GM19023 (cell line): ENCODE data around the gene MRPS18B.

Source experiments
- ATAC-seq: cut with Tn5 transposase; IDR thresholded peaks from one replicate; pipeline ENCODE4 v1.9.1; 2021; ENCODE audit warnings: mild to moderate bottlenecking, moderate library complexity; ENCODE audit not compliant: unreplicated experiment

Gene MRPS18B

DNA sequence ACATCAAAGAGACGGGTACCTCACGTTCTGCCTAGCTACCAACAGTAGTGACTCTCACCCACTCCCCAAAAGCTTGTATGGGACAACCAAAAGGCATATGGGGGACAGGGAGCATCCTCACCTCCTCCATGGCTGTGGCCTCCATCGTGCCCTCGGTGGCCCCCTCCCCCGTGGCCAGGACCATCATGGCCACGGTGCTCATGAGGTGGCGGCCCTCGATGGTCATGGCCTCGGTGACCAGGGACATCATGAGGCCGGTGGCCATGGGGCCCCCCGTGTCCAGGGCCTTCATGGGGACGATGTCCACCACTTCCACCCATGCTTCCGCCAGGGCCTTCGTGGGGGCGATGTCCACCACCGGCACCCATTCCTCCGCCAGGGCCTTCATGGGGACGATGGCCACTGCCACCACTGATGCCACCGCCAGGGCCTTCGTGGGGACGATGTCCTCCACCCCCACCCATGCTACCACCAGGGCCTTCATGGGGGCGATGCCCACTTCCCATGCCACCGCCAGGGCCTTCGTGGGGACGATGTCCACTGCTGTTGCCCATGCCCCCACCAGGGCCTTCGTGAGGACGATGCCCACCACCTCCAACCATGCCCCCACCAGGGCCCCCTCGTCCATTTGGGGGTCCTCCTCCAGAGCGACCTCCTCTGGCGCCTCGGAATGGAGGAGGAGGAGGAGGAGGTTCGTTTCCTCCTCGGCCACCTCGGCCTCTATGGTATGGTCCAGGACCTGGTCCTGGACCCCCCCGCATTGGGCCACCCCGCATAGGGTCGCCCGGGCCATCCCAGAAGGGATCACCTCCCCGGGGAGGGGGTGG lies 15.6 kb upstream of the MRPS18B start:
- ATAC-seq = no peak

- ATAC-seq = no peak
These were observed 13.7 kb upstream of the MRPS18B start for GRCh38 chr6:30603961-30604360.

- no peak for ATAC-seq
These were observed 7.6 kb upstream of the MRPS18B start for GRCh38 chr6:30610065-30610464.

DNA sequence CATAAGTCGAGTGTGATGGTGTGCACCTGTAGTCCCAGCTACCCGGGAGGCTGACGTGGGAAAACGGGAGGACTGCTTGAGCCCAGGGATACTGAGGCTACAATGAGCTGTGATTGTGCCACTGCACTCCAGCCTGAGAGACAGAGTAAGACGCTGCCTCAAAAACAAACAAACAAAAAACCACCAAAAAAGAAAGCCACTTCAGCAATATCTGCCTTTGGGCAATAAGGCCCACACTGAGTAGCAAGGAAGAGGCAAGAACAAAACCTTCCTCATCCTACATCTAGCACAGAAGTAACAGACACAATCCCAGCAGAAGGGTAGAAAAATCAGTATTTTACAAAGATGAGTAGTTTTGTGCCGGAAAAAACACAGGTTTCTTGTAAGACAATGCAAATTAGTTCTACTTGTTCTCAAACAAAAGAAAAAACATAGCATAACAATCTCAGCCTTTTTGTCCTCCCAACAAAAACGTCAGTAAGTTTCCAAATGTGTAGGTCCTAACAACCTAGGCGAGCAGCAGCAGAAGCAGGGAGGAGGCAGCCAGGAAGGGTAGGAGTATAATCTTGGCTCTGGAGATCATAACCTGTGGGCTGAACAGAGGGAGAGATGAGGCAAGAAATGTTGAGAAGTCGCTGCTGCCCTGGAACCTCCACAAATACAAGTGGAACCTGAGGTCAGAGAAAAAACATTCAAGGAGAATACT lies 6.3 kb upstream of the MRPS18B start:
- ATAC-seq = no peak

DNA sequence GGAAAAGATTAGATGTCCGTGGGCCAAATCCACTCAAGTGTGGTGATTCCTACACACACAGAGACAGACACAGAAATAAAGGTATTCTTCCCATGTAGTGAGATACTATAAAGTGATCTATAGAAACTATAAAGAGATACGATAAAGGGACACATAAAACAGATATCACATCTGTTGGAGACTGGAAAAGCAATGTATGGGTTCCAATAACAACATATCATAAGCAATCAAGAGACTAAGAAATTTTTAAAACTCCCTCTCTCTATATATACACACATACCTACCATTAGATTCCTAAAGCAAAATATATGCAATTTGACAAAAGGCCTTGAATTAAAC lies 5.8 kb upstream of the MRPS18B start:
- ATAC-seq = no peak

DNA sequence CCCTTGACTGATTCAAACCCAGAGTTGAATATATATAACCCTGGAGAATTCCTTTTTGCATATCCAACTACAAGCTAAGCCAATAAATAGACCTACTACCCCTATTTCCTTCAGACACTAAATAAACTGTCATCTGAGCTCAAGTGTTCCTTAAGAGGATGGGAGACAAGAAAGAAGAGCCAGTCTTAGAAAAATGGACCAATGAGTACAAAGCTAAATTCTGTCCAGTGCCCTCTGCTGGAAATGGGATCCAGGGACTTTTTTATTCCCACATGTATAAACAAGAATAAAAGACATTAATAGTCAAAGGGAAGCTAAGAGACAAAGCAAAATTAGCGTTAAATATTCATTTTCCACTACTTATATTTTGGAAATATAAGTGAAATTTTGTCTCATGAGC lies 5.4 kb upstream of the MRPS18B start:
- no peak for ATAC-seq

- no peak for ATAC-seq
These were observed 4.9 kb upstream of the MRPS18B start for GRCh38 chr6:30612687-30613248.

DNA sequence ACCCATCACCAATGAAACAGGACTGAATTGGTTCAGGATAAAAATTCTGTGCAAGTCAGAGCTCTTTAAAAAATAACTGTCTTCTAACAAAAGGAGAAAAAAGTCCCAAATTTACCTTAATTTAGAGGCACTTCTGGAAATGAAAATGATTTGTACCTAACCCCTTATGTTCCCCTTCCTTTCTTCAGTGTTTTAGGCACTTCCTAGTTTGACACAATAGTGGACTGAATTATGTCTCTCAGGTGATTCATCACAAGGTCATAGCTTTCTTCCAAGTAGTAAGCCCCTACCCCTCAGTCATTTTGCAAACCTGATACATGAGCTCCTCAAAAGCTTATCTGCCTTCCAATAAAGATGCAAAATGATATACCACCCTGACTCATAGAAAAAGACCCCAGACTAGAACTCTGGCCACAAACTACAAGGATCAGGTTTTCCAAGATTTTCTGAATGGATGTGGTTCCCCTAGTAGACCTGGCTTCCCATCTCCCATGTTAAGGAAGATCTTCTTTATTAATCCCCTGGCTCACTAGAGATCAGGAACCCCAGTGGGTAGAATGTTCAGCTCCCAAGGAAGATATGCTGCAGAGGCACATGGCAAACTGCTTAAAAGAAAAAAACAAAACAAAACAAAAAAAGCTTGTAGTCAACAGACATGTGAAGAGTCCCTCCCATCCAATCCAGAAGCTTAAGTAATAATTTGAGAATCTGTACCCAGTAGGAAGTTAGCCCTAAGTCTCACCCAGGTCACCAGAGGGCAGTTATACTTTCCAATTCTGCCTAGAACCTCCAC lies 4.2 kb upstream of the MRPS18B start:
- ATAC-seq = no peak

DNA sequence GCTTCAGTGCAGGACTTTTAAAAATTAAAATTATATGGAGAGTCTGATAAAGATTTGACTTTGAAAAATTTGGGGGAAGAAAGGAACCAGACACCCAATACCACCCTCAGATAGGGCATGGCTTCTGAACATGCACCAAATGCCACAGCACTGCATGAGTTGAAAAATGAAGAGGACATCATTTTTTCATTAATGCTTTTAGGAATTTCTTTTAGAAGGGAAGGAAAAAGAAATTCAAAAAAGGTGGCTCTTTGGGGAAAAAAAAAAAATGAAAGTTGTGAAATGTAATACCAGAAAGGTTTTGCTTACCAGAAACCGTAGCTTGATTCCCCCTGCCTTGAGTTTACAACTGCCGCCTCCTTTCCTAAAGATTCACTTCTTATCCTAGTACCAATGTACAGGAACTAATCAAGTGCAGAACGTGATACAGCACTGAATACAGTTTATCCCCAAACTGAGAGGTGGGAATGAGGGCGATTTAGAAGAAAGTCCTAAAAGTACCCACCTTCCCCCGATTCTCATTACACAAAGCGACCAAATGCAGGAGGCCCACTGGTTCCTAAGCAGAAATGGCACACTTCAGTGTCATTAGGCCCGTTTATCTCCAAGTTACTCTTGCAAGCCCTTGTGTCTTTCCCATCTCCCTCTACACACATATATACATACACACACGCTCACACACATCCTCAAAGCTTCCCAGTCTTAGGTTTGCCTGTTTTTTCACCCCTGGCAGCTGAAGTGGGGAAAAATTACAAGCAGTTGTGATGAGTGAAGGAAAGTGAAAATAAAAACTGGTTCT lies 3.4 kb upstream of the MRPS18B start:
- ATAC-seq = no peak

DNA sequence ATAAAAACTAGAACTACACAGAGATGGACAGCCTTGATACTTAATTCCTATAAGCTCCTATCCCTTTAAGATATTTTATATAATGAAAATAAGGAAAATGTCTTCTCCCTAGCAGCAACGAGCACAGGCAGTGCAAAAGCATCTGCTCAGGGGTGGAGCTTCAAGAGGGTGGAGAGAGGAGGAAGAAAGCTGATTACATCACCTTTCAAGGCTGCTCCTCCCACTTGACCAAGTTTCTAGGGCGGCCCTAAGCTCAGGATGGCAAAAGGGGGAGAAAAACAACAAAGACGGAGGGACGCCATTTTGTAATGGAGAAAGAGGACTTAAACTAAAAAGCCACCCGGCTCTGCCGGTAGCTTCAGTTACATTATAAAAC lies 2.8 kb upstream of the MRPS18B start:
- ATAC-seq = peak; percentile 25

- no peak for ATAC-seq
These were observed 2.3 kb upstream of the MRPS18B start for GRCh38 chr6:30615219-30615957.

DNA sequence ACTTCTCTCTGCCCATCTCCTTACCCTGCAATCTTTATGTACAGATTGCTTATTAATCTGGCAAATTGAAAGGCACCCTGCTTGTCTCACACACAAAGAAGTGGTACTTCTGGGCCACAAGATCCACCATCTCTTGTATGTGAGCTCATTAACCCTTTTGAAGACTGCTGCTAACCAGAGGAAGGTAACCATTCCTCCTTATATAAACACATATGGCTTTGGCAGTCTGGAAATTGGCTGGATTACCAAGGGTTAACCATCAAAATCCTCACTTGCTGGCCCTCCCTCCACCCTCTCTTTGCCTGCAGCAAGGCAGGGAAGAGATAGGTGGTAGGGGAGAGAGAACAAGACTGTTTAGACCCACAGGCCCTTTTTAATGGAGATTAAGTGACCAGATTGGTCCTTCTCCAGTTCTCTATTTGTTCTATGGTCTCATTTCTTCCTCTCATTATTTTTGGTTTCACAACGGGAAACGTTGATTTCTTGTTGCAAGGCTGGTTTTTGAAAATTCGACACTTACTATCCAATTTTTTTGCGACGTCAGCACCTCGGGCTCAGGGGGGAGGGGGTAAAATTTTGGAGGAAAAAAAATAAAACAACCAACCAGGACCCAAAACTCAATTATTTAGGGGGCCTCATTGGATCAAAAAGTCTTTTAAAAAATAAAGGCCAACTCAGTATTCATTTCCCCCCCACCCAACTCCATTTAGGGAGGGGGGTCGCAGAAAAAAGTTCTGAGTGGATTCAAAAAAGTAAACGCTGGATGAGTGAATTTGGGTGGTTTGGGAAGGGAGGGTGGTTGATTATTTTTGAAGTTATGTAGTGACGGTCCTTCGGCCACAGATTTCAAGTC lies 1.5 kb upstream of the MRPS18B start:
- ATAC-seq = no peak

DNA sequence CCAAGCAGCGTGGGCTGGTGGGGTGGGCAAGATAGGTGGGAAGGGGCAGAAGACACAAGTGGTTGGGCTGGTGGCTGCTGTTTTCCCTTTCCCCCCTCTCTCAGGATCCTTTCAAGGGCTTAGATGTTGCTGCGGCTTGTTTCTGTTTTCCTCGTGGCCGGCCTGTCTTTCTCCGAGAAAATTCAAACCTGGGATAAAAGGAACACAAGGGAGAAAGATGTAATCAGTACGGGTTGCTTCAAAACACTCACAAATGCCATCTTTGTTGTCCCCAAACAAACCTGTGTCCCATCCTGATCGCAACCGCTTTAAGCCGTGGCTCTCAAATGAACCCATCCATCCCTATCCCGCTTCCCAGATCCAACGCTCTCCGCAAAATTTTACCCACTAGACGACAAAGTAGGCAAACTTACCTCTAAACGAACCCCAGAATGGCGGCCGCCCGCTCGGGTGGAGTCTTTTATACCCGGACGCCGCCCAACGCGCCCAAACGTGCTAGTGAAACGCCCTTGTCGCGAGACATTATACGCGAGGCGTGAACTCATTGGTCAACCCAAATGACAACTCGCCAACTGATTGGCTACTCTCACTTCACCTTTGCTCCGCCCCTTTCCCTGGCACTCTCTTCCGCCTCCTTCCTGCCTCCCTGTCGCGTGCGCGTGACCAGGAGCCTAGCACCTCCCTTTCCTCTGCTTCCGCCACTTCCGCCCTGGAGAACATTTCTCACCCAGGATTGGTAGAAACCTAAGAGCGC lies 652 bp upstream of the MRPS18B start, which contains the start of gene PPP1R10:
Gene PPP1R10, minus strand, starts transcription at position 433 of the 754 bp plus-strand sequence. CDS start 7,299 bp downstream, outside the sequence.
- ATAC-seq = peak; percentile 78

GRCh38 chr6:30618270-30618797 lies 694 bp downstream of the MRPS18B start:
- no peak for ATAC-seq

DNA sequence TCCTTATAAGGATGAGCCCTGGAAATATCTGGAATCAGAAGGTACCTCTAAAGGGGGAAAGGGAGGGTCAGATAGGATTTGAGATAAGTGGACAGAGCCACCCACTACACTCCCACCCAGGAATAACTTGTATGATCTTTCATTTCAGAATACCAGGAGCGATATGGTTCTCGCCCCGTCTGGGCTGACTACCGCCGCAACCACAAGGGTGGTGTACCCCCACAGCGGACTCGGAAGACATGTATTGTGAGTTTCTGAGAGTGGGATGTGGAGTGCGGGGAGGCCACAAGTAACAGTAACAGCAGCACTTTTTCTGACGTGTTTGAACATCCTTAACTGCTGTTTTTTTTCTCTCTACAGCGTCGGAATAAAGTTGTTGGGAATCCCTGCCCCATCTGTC lies 1.9 kb downstream of the MRPS18B start:
- no peak for ATAC-seq

DNA sequence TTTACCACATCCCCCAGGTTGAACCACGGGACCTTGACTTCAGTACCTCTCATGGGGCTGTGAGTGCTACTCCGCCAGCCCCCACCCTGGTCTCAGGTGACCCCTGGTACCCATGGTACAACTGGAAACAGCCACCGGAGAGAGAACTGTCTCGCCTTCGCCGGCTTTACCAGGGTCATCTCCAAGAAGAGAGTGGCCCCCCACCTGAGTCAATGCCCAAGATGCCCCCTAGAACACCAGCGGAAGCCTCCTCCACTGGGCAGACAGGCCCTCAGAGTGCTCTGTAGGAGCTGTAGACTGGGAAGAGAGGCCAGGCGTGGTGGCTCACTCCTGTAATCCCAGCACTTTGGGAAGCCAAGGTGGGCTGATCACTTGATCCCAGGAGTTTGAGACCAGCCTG lies 7.9 kb downstream of the MRPS18B start:
- ATAC-seq = no peak

DNA sequence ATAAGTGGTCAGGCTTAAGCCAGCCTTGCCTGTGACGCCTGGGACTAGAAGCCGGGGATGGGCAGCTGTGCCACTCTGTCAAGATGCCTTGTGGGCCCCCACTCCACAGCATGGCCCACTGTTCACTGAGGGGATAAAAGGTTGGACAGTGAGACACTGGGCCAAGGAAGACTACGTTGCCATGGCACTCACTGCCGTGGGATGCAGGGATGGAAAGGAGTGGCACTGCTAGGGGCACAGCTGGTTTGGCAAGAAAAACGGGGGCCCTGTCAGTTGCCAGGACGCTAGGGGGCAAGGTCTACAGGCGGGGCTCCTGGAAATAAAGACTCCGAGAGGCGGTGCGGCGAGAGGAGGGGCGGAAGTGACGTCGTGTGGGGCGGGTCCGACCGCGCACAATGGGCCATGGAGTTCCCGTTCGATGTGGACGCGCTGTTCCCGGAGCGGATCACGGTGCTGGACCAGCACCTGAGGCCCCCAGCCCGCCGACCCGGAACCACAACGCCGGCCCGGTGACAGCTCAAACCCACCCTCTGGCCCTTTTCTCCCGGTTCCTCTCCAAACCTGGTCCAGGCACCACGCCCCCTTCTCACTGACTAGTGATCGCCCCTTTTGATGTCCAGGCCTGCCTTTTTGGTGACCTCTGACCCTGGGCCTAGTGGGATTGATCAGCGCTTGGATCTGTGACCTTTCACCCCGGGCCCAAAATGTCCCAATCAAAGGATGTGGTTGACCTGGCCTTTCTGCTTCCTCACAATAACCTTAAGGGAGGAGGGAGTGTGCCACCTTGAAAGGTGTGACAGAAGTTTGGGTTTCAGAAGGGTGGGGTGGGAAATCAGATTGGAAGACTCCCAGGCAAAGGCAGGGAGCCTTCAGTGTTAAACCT lies 9.1 kb downstream of the MRPS18B start, which contains the start of gene ATAT1:
Gene ATAT1, plus strand, starts transcription at position 391 of the 883 bp plus-strand sequence.
- ATAC-seq = peak; percentile 91
